Posterior vena cava (tissue), 2 donors: Measurements from ENCODE around the gene THSD8. TPM values are rescaled to one million over a fixed set of nuclear protein-coding genes. Genes with fewer than 3 reads are reported as not detected.
"Not testable (repeated sequence)": the region's sequence is repeated elsewhere in the genome, so short reads cannot be mapped to it uniquely, and the experiment has no call there.

Experiments used
- DNase-seq: peaks from one replicate; pipeline ENCODE4 v3.0.0-alpha.2; 2020; ENCODE audit warnings: low spot score
- intact Hi-C, 2 donors: fragments of 100-400 bp; cut with DNase I; formaldehyde crosslinking; loops; one replicate each; pipeline versions ENCODE4 v1.14.1 to v1.14.2; 2022 to 2023
- total RNA-seq, 2 donors: library from RNA; stranded (reverse); fragmentation: NEBNext Ultra II Directional; extraction: Animal tissue kit (Norgen Biotek cat#: 25700); gene quantifications; one replicate each; pipeline ENCODE4 v1.2.1, GENCODE V29; 2021
- donor health status: DM: yes; HTN: yes; CAD: no.
- donor health status: DM: yes; HTN: yes; CAD: no.

THSD8 gene
- total RNA-seq, 2 donors from 2014 or later: 1.00 to 1.6 TPM

GRCh38 chr19:12802267-12803106 lies 618 bp downstream of the THSD8 start:
- no peak for DNase-seq
- intact Hi-C loops: loop anchor here in 1 of 2 donors (5.0 kb wide), 1 partner anchor 35 kb away; no protein-coding TSS in a partner anchor

- intact Hi-C loops: loop anchor here in 1 of 2 donors (5.0 kb wide), 1 partner anchor 37 kb away; no protein-coding TSS in a partner anchor
These were observed 2.2 kb downstream of the THSD8 start for GRCh38 chr19:12804051-12804450.

GRCh38 chr19:12806242-12807081 lies 4.6 kb downstream of the THSD8 start, which contains the start of gene RNASEH2A:
TSS of gene RNASEH2A (plus strand) at chr19:12806584. CDS start at chr19:12806674, 90 bp downstream.
- intact Hi-C loops: no loop called here

More at GRCh38 chr19:12804051-12804450, 2.2 kb downstream of the THSD8 start:
- DNase-seq: no peak

GRCh38 chr19:12815088-12815487 lies 13.2 kb downstream of the THSD8 start:
- intact Hi-C loops: no loop called here

More at GRCh38 chr19:12806242-12807081, 4.6 kb downstream of the THSD8 start, which contains the start of gene RNASEH2A:
- DNase-seq: peak; percentile 97

GRCh38 chr19:12817188-12817587 lies 15.3 kb downstream of the THSD8 start:
- DNase-seq, intact Hi-C loops: not testable (repeated sequence)

More at GRCh38 chr19:12815088-12815487, 13.2 kb downstream of the THSD8 start:
- DNase-seq: no peak

- intact Hi-C loops, DNase-seq: not testable (repeated sequence)
These were observed 15.9 kb downstream of the THSD8 start for GRCh38 chr19:12817810-12818209.

- DNase-seq: no peak
- intact Hi-C loops: no loop called here
These were observed 19.9 kb downstream of the THSD8 start for GRCh38 chr19:12821761-12822160.

- intact Hi-C loops: no loop called here
- DNase-seq: no peak
These were observed 23.6 kb downstream of the THSD8 start for GRCh38 chr19:12825254-12826131.

- intact Hi-C loops: no loop called here
These were observed 26.6 kb downstream of the THSD8 start for GRCh38 chr19:12828494-12828893.

GRCh38 chr19:12833418-12833737 lies 31.5 kb downstream of the THSD8 start:
- intact Hi-C loops: no loop called here

More at GRCh38 chr19:12828494-12828893, 26.6 kb downstream of the THSD8 start:
- no peak for DNase-seq

GRCh38 chr19:12833738-12834565 lies 32.1 kb downstream of the THSD8 start:
- intact Hi-C loops: no loop called here
- no peak for DNase-seq

More at GRCh38 chr19:12833418-12833737, 31.5 kb downstream of the THSD8 start:
- no peak for DNase-seq

GRCh38 chr19:12834566-12834943 lies 32.7 kb downstream of the THSD8 start, which contains the start of gene RTBDN:
TSS of gene RTBDN (minus strand) at chr19:12834579. CDS start at chr19:12829979, 4,600 bp downstream.
- intact Hi-C loops: no loop called here
- DNase-seq: no peak

GRCh38 chr19:12834976-12835757 lies 33.3 kb downstream of the THSD8 start:
- intact Hi-C loops: no loop called here
- DNase-seq: no peak

- intact Hi-C loops: no loop called here
- no peak for DNase-seq
These were observed 34.6 kb downstream of the THSD8 start for GRCh38 chr19:12836529-12836863.

- no peak for DNase-seq
- intact Hi-C loops: no loop called here
These were observed 35.4 kb downstream of the THSD8 start for GRCh38 chr19:12837225-12837624.

- intact Hi-C loops: no loop called here
These were observed 36.5 kb downstream of the THSD8 start, which contains the start of gene MAST1 for GRCh38 chr19:12838182-12838885. TSS of gene MAST1 (plus strand) at chr19:12838515. CDS start at chr19:12838573, 58 bp downstream.

More at GRCh38 chr19:12838182-12838885, 36.5 kb downstream of the THSD8 start, which contains the start of gene MAST1:
- DNase-seq: no peak
